DOHH2 (cell line): ENCODE data around the gene RFTN2.

Experiments
- CTCF ChIP-seq: fragments of 200-600 bp; sonication (generic); IDR thresholded peaks from one replicate; pipeline ENCODE4 v1.5.1; 2014; ENCODE audit warnings: antibody characterized with exemption, mild to moderate bottlenecking, low read depth, low read length; ENCODE audit not compliant: poor library complexity, severe bottlenecking
- EZH2phosphoT487 ChIP-seq: fragments of 200-600 bp; sonication (generic); IDR thresholded peaks from 2 replicates; pipeline ENCODE4 v1.6.1; 2017; ENCODE audit warnings: borderline replicate concordance, mild to moderate bottlenecking, antibody characterized with exemption, low read length, moderate library complexity, mixed read lengths

DNA sequence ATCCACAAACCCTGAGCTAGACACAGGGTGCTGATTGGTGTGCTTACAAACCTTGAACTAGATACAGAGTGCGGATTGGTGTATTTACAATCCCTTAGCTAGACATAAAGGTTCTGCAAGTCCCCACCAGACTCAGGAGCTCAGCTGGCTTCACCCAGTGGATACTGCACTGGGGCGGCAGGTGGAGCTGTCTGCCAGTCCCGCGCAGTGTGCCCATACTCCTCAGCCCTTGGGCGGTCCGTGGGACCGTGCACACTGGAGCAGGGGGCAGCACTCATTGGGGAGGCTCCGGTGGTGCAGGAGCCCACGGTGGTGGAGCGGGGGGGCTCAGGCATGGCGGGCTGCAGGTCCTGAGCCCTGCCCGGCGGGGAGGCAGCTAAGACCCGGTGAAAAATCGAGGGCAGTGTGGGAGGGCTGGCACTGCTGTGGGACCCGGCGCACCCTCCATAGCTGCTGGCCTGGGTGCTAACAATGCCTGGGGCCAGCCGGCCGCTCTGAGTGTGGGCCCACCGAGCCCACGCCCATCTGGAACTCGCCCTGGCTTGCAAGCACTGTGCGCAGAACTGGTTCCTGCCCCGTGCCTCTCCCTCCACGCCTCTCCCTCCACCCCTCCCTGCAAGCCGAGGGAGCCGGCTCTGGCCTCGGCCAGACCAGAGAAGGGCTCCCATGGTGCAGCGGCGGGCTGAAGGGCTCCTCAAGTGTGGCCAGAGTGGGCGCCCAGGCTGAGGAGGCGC, 83.9 kb downstream of the RFTN2 start:
- TF ChIP-seq CTCF (no peak), EZH2phosphoT487 (no peak)
